Measurements from ENCODE around the gene ACTR8. TPM values are rescaled to one million over a fixed set of nuclear protein-coding genes. Genes with fewer than 3 reads are reported as not detected.

ACTR8 gene
- total and polyA plus RNA-seq, 2 of the 13 experiments (the other 11 are each of a cell fraction or from before 2014, with no cell fraction given): 15.5 to 29.0 TPM

DNA sequence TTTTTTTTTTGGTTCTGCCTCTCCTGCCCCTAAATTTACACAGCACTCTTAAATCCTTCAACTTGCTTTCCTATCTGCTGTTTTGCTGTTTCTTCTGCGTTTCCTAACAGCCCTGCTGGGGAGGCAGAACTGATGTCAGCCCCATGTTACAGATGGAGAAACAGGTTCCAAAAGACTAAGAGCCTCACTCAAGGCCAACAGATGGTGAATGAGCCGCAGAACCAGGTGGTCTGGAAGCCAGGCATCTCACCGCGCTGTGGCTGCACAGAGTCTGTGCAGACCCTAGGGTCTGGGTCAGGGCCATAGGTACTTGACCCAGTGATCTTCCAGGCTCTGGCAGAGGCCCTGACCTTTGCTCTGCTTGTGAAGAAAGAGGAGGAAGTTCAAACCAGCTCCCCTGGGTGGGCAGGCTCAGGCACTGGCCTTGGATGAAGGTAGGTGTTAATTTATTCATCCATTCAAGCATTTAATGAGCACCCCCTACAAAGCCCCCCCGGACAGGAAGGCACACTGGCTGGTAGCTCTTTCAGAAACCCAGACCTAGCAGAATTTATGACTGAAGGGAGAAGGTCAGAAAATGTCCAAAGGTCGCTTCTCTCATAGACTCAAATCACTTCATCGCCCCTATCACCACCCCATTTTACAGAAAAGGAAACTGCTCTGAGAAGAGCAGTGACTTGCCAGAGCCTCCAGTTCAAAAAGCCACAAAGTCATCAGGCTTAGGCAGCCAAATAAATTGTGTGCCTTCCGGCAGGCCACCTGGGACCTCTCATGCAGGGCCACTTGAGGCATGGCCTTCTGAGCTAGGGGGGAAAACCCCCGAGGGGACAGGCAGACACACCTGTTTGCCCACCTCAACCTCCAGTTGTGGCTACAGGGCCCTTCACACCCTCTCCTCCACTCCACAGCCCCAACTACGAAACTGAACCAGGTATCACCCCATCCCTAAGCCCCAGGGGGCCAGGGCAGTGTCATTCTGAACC is 38.5 kb downstream of the ACTR8 start (continued):
- TF ChIP-seq ZNF280B (CRISPR knock-in tag; IDR thresholded peaks at IDR 0.05; ENCODE audit: borderline replicate concordance): no peak
- TF ChIP-seq HNF1A (IDR thresholded peaks at IDR 0.05; ENCODE audit: low read depth): 0 out of 2 replicates have a peak, but pooled peaks have one; percentile 8
- TF ChIP-seq HNF1A (CRISPR knock-in tag; IDR thresholded peaks at IDR 0.05; ENCODE audit: borderline replicate concordance): no peak
- TF ChIP-seq ADNP (CRISPR knock-in tag; IDR thresholded peaks at IDR 0.05): no peak
- TF ChIP-seq HINFP (CRISPR knock-in tag; IDR thresholded peaks at IDR 0.05; ENCODE audit: low read depth): no peak
- TF ChIP-seq REL (CRISPR knock-in tag; conservative IDR thresholded peaks at IDR 0.05): no peak
- TF ChIP-seq FOXA3 (CRISPR knock-in tag; IDR thresholded peaks at IDR 0.05): no peak
- no peak for TF ChIP-seq YEATS2 (CRISPR knock-in tag; IDR thresholded peaks at IDR 0.05; ENCODE audit: borderline replicate concordance)
- TF ChIP-seq ZNF720 (CRISPR knock-in tag; IDR thresholded peaks at IDR 0.05): no peak
- TF ChIP-seq ZNF329 (CRISPR knock-in tag; IDR thresholded peaks at IDR 0.05; ENCODE audit: low read depth): no peak
- no peak; the same call in 1 of the 2 replicates for TF ChIP-seq ZNF761 (CRISPR knock-in tag; conservative IDR thresholded peaks at IDR 0.05)
- 0 out of 2 replicates have a peak, but pooled peaks have one; percentile 6 for TF ChIP-seq ZNF510 (CRISPR knock-in tag; IDR thresholded peaks at IDR 0.05; ENCODE audit: low read depth)
- TF ChIP-seq CCAR2 (optimal IDR thresholded peaks at IDR 0.05; ENCODE audit: low read depth, low read length): no peak
- no peak for TF ChIP-seq NFE2L1 (CRISPR knock-in tag; IDR thresholded peaks at IDR 0.05; ENCODE audit: borderline replicate concordance)
- TF ChIP-seq, protein P1, sequence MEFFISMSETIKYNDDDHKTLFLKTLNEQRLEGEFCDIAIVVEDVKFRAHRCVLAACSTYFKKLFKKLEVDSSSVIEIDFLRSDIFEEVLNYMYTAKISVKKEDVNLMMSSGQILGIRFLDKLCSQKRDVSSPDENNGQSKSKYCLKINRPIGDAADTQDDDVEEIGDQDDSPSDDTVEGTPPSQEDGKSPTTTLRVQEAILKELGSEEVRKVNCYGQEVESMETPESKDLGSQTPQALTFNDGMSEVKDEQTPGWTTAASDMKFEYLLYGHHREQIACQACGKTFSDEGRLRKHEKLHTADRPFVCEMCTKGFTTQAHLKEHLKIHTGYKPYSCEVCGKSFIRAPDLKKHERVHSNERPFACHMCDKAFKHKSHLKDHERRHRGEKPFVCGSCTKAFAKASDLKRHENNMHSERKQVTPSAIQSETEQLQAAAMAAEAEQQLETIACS (CRISPR knock-in tag; IDR thresholded peaks at IDR 0.05): no peak
- TF ChIP-seq POGZ (CRISPR knock-in tag; IDR thresholded peaks at IDR 0.05): no peak
- TF ChIP-seq RFXAP (CRISPR knock-in tag; IDR thresholded peaks at IDR 0.05; ENCODE audit: borderline replicate concordance): no peak
- no peak for TF ChIP-seq GPBP1L1 (CRISPR knock-in tag; IDR thresholded peaks at IDR 0.05)
- no peak for TF ChIP-seq SALL2 (CRISPR knock-in tag; IDR thresholded peaks at IDR 0.05)

Measured in HepG2 (cell line).